Spleen (tissue), 7 donors: Measurements from ENCODE around the gene INO80C.

Experiments
- CTCF ChIP-seq, 11 experiments: fragments of 200-600 bp in 7 of 11; fragments of 450-650 bp in 4 of 11; sonication (generic) in 4 of 11; IDR thresholded peaks in 8 of 11; conservative IDR thresholded peaks in 3 of 11; 1 replicate in 7 of 11; 2 replicates in 4 of 11; pipeline versions ENCODE4 v1.4.0 to v1.8.0; 2016 to 2021; ENCODE audit warnings: antibody characterized with exemption in 11 of 11, inconsistent platforms in 4 of 11, mild to moderate bottlenecking in 1 of 11
- POLR2A ChIP-seq, 3 donors: fragments of 450-650 bp; IDR thresholded peaks; one replicate each; pipeline ENCODE4 v1.5.1; 2017; ENCODE audit warnings: antibody characterized with exemption in 3 of 3, mild to moderate bottlenecking in 1 of 3
- donor health status: DM: no; HTN: no; CAD: no; lungs with moderate emphysema.
- donor health status: DM: no; HTN: no; CAD: no.
- donor health status: DM: no; HTN: no; CAD: no.

GRCh38 chr18:35435401-35435800 is 62.4 kb downstream of the INO80C start:
- TF ChIP-seq POLR2A (IDR thresholded peaks at IDR 0.05) (no peak), CTCF (IDR thresholded peaks at IDR 0.05 in 8 of 11, conservative IDR thresholded peaks at IDR 0.05 in 3 of 11) (no peak)
